ENCODE measurements around the gene AGAP1. TPM values are rescaled to one million over a fixed set of nuclear protein-coding genes. Genes with fewer than 3 reads are reported as not detected.
"Not testable (repeated sequence)": the region's sequence is repeated elsewhere in the genome, so short reads cannot be mapped to it uniquely, and the experiment has no call there.

The AGAP1 gene
- total RNA-seq, 6 experiments from 2014 or later = 14.1 to 16.0 (median 15.1) TPM

- Mint-ChIP-seq H3K27ac (no peak overlapping the region), H3K4me3 (no peak overlapping the region), H3K9me3 (no peaks in the 10 kb centered on the region), H3K4me1 (ENCODE audit: low read depth) (no peaks in the 10 kb centered on the region), H3K36me3 (ENCODE audit: low read depth) (no peaks in the 10 kb centered on the region), H3K27me3 (ENCODE audit: insufficient read depth) (no peaks in the 10 kb centered on the region; the same call in none of the 2 replicates)
- TF ChIP-seq CTCF (IDR thresholded peaks at IDR 0.05) = no peak
- DNase-seq = no peak
Measured at GRCh38 chr2:235756491-235756890, 262.6 kb downstream of the AGAP1 start.

- H3K36me3 Mint-ChIP-seq (ENCODE audit: low read depth) = no peaks in the 10 kb centered on the region
- no peaks in the 10 kb centered on the region for H3K9me3 Mint-ChIP-seq
- no peak overlapping the region for H3K4me3 Mint-ChIP-seq
- no peaks in the 10 kb centered on the region; the same call in 1 of the 2 replicates for H3K27me3 Mint-ChIP-seq (ENCODE audit: insufficient read depth)
- no peak for TF ChIP-seq CTCF (IDR thresholded peaks at IDR 0.05)
- H3K27ac Mint-ChIP-seq = no peak overlapping the region
- no peaks in the 10 kb centered on the region for H3K4me1 Mint-ChIP-seq (ENCODE audit: low read depth)
- DNase-seq = no peak
Measured at GRCh38 chr2:235757212-235757611, 263.4 kb downstream of the AGAP1 start.

- H3K4me1 Mint-ChIP-seq (ENCODE audit: low read depth) = no peaks in the 10 kb centered on the region
- DNase-seq = no peak
- no peak overlapping the region for H3K4me3 Mint-ChIP-seq
- H3K27ac Mint-ChIP-seq = no peak overlapping the region
- H3K36me3 Mint-ChIP-seq (ENCODE audit: low read depth) = no peaks in the 10 kb centered on the region
- no peaks in the 10 kb centered on the region; the same call in none of the 2 replicates for H3K27me3 Mint-ChIP-seq (ENCODE audit: insufficient read depth)
- no peak for TF ChIP-seq CTCF (IDR thresholded peaks at IDR 0.05)
- no peaks in the 10 kb centered on the region for H3K9me3 Mint-ChIP-seq
Measured at GRCh38 chr2:235757640-235758039, 263.8 kb downstream of the AGAP1 start.

GRCh38 chr2:235762832-235763598 is 269.2 kb downstream of the AGAP1 start:
- Mint-ChIP-seq H3K4me1 (ENCODE audit: low read depth) (peaks cover 14% of the 10 kb centered on the region), H3K36me3 (ENCODE audit: low read depth) (no peaks in the 10 kb centered on the region), H3K27ac (no peak overlapping the region), H3K27me3 (ENCODE audit: insufficient read depth) (no peaks in the 10 kb centered on the region; the same call in 1 of the 2 replicates), H3K9me3 (no peaks in the 10 kb centered on the region), H3K4me3 (no peak overlapping the region)
- DNase-seq = no peak
- TF ChIP-seq CTCF (IDR thresholded peaks at IDR 0.05) = peak; percentile 42; the same call in 1 of the 2 replicates

GRCh38 chr2:235763816-235764215 is 270.0 kb downstream of the AGAP1 start:
- no peaks in the 10 kb centered on the region for H3K36me3 Mint-ChIP-seq (ENCODE audit: low read depth)
- no peak overlapping the region for H3K4me3 Mint-ChIP-seq
- H3K27ac Mint-ChIP-seq = no peak overlapping the region
- no peaks in the 10 kb centered on the region; the same call in 1 of the 2 replicates for H3K27me3 Mint-ChIP-seq (ENCODE audit: insufficient read depth)
- H3K4me1 Mint-ChIP-seq (ENCODE audit: low read depth) = peaks cover 14% of the 10 kb centered on the region
- no peak for DNase-seq
- no peak for TF ChIP-seq CTCF (IDR thresholded peaks at IDR 0.05)
- H3K9me3 Mint-ChIP-seq = no peaks in the 10 kb centered on the region

- H3K4me3 Mint-ChIP-seq; H3K27ac Mint-ChIP-seq; H3K9me3 Mint-ChIP-seq; H3K36me3 Mint-ChIP-seq (ENCODE audit: low read depth); H3K27me3 Mint-ChIP-seq (ENCODE audit: insufficient read depth); DNase-seq: not testable (repeated sequence)
- H3K4me1 Mint-ChIP-seq (ENCODE audit: low read depth) = peaks cover 14% of the 10 kb centered on the region
Measured at GRCh38 chr2:235764478-235764877, 270.6 kb downstream of the AGAP1 start.

Data from HFFc6 (cell line).